ENCODE measurements around the gene MAPK8.

MAPK8 gene

GRCh38 chr10:48282829-48283228, 23.6 kb upstream of the MAPK8 start:
- Histone ChIP-seq H3K36me3 (ENCODE audit: control insufficient read depth, insufficient read depth, low read length) (no peaks in the 10 kb centered on the region), H3K4ac (ENCODE audit: low read depth, low read length) (no peak overlapping the region), H3K4me1 (ENCODE audit: control insufficient read depth, low read depth, low read length) (peaks cover 3% of the 10 kb centered on the region), H3K27me3 (ENCODE audit: insufficient read depth, low read length, poor library complexity) (no peaks in the 10 kb centered on the region), H3K4me2 (ENCODE audit: low read length) (no peak overlapping the region), H3K27ac (ENCODE audit: low read depth, low read length) (no peak overlapping the region), H3K18ac (ENCODE audit: low read length) (no peak overlapping the region), H2BK15ac (replicated peaks; ENCODE audit: low read depth) (no peak overlapping the region), H3K23ac (ENCODE audit: low read length) (no peak overlapping the region), H3K56ac (ENCODE audit: low read length) (no peak overlapping the region), H4K5ac (ENCODE audit: low read length) (no peak overlapping the region), H2BK5ac (ENCODE audit: low read length) (no peak overlapping the region), H3K79me2 (ENCODE audit: control insufficient read depth, insufficient read depth, low read length) (no peaks in the 10 kb centered on the region), H2AK5ac (ENCODE audit: low read length) (no peak overlapping the region), H4K8ac (ENCODE audit: low read depth, low read length) (no peak overlapping the region), H2BK120ac (ENCODE audit: low read depth, low read length) (no peak overlapping the region), H3K79me1 (ENCODE audit: low read length) (no peaks in the 10 kb centered on the region), H3K4me3 (ENCODE audit: low read length) (no peak overlapping the region), H3K9ac (ENCODE audit: low read length) (no peak overlapping the region)
- no peak for DNase-seq

- Histone ChIP-seq H4K8ac (ENCODE audit: low read depth, low read length) (no peak overlapping the region), H3K4me3 (ENCODE audit: low read length) (peak overlapping the region; percentile 3), H3K79me2 (ENCODE audit: control insufficient read depth, insufficient read depth, low read length) (no peaks in the 10 kb centered on the region), H2BK120ac (ENCODE audit: low read depth, low read length) (no peak overlapping the region), H2BK5ac (ENCODE audit: low read length) (no peak overlapping the region), H3K9ac (ENCODE audit: low read length) (no peak overlapping the region), H3K18ac (ENCODE audit: low read length) (no peak overlapping the region), H3K4ac (ENCODE audit: low read depth, low read length) (no peak overlapping the region), H4K5ac (ENCODE audit: low read length) (no peak overlapping the region), H3K36me3 (ENCODE audit: control insufficient read depth, insufficient read depth, low read length) (no peaks in the 10 kb centered on the region), H3K23ac (ENCODE audit: low read length) (no peak overlapping the region), H3K79me1 (ENCODE audit: low read length) (no peaks in the 10 kb centered on the region), H3K4me1 (ENCODE audit: control insufficient read depth, low read depth, low read length) (peaks cover 3% of the 10 kb centered on the region), H3K27ac (ENCODE audit: low read depth, low read length) (no peak overlapping the region), H3K56ac (ENCODE audit: low read length) (no peak overlapping the region), H2AK5ac (ENCODE audit: low read length) (peak overlapping the region; percentile 61), H3K4me2 (ENCODE audit: low read length) (no peak overlapping the region), H2BK15ac (replicated peaks; ENCODE audit: low read depth) (no peak overlapping the region), H3K27me3 (ENCODE audit: insufficient read depth, low read length, poor library complexity) (no peaks in the 10 kb centered on the region)
- no CpG with 5 or more reads among the region's 2 CpGs for WGBS (ENCODE audit: extremely low coverage, insufficient coverage, low lambda C conversion rate)
- DNase-seq = no peak
Measured at GRCh38 chr10:48284002-48284546, 22.4 kb upstream of the MAPK8 start.

DNA sequence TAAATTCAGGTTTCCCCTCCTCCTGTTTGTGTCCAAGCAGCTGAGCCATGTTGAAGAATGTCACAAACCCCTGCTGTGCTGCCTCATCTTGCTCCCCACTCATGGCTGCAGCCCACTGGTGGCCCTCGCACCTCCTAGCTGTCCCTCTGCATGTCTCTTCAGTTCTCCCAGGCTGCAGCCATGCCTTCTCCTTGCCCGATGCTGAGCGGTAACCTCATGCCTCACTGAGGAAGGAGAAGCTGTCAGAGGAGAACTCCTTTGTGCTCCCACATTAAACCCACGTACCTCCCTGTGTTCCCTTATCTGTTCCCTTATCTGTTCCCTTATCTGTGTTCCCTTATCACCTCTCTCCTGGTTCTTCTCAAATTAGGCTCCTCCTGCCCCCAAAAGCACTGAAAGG, 21.7 kb upstream of the MAPK8 start:
- Histone ChIP-seq H3K27ac (ENCODE audit: low read depth, low read length) (no peak overlapping the region), H3K18ac (ENCODE audit: low read length) (no peak overlapping the region), H3K56ac (ENCODE audit: low read length) (peak overlapping the region; percentile 18), H2AK5ac (ENCODE audit: low read length) (no peak overlapping the region), H2BK5ac (ENCODE audit: low read length) (peak overlapping the region; percentile 7), H3K4me1 (ENCODE audit: control insufficient read depth, low read depth, low read length) (peaks cover 3% of the 10 kb centered on the region), H3K36me3 (ENCODE audit: control insufficient read depth, insufficient read depth, low read length) (no peaks in the 10 kb centered on the region), H3K27me3 (ENCODE audit: insufficient read depth, low read length, poor library complexity) (no peaks in the 10 kb centered on the region), H3K23ac (ENCODE audit: low read length) (no peak overlapping the region), H4K8ac (ENCODE audit: low read depth, low read length) (no peak overlapping the region), H3K4me3 (ENCODE audit: low read length) (no peak overlapping the region), H3K9ac (ENCODE audit: low read length) (no peak overlapping the region), H2BK120ac (ENCODE audit: low read depth, low read length) (no peak overlapping the region), H3K4me2 (ENCODE audit: low read length) (no peak overlapping the region), H3K79me1 (ENCODE audit: low read length) (no peaks in the 10 kb centered on the region), H4K5ac (ENCODE audit: low read length) (no peak overlapping the region), H3K79me2 (ENCODE audit: control insufficient read depth, insufficient read depth, low read length) (no peaks in the 10 kb centered on the region), H2BK15ac (replicated peaks; ENCODE audit: low read depth) (no peak overlapping the region), H3K4ac (ENCODE audit: low read depth, low read length) (no peak overlapping the region)
- peak; percentile 88 for DNase-seq
- WGBS (ENCODE audit: extremely low coverage, insufficient coverage, low lambda C conversion rate) = no CpG with 5 or more reads among the region's 4 CpGs

- Histone ChIP-seq H3K4me1 (ENCODE audit: control insufficient read depth, low read depth, low read length) (peaks cover 3% of the 10 kb centered on the region), H4K8ac (ENCODE audit: low read depth, low read length) (no peak overlapping the region), H3K27ac (ENCODE audit: low read depth, low read length) (no peak overlapping the region), H2BK5ac (ENCODE audit: low read length) (no peak overlapping the region), H3K36me3 (ENCODE audit: control insufficient read depth, insufficient read depth, low read length) (no peaks in the 10 kb centered on the region), H4K5ac (ENCODE audit: low read length) (no peak overlapping the region), H3K18ac (ENCODE audit: low read length) (no peak overlapping the region), H3K9ac (ENCODE audit: low read length) (peak overlapping the region; percentile 8), H3K4me3 (ENCODE audit: low read length) (no peak overlapping the region), H2BK120ac (ENCODE audit: low read depth, low read length) (no peak overlapping the region), H2AK5ac (ENCODE audit: low read length) (no peak overlapping the region), H3K4me2 (ENCODE audit: low read length) (no peak overlapping the region), H2BK15ac (replicated peaks; ENCODE audit: low read depth) (no peak overlapping the region), H3K79me2 (ENCODE audit: control insufficient read depth, insufficient read depth, low read length) (no peaks in the 10 kb centered on the region), H3K27me3 (ENCODE audit: insufficient read depth, low read length, poor library complexity) (no peaks in the 10 kb centered on the region), H3K23ac (ENCODE audit: low read length) (no peak overlapping the region), H3K4ac (ENCODE audit: low read depth, low read length) (no peak overlapping the region), H3K56ac (ENCODE audit: low read length) (peak overlapping the region; percentile 37), H3K79me1 (ENCODE audit: low read length) (no peaks in the 10 kb centered on the region)
- no peak for DNase-seq
- WGBS (ENCODE audit: extremely low coverage, insufficient coverage, low lambda C conversion rate) = no CpG with 5 or more reads among the region's 5 CpGs
Measured at GRCh38 chr10:48285710-48286109, 20.8 kb upstream of the MAPK8 start.

DNA sequence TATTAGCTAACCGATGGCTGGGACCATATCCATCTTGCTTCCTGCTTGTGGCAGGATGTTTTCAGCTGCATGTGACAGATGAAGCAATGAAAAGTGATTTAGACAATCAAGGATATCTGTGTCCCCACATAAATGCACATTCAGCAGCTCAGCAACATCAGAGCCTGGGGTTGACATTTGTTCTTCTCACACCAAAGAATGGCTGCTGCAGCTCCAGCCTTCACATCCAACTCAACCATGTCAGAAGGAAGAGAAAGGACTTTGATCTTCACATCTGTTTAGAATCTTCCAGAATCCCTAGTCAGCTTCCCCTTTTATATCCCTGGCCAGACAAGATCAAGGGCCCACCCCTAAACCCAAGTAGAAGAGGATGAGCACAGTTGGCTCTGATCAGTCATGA, 20.1 kb upstream of the MAPK8 start:
- H3K4me1 ChIP-seq (ENCODE audit: control insufficient read depth, low read depth, low read length) = peaks cover 3% of the 10 kb centered on the region
- H2BK120ac ChIP-seq (ENCODE audit: low read depth, low read length) = no peak overlapping the region
- H3K4me3 ChIP-seq (ENCODE audit: low read length) = no peak overlapping the region
- H3K4ac ChIP-seq (ENCODE audit: low read depth, low read length) = no peak overlapping the region
- no peak overlapping the region for H3K18ac ChIP-seq (ENCODE audit: low read length)
- no peak overlapping the region for H2BK15ac ChIP-seq (replicated peaks; ENCODE audit: low read depth)
- no peaks in the 10 kb centered on the region for H3K79me1 ChIP-seq (ENCODE audit: low read length)
- H2AK5ac ChIP-seq (ENCODE audit: low read length) = no peak overlapping the region
- no peak overlapping the region for H4K8ac ChIP-seq (ENCODE audit: low read depth, low read length)
- H3K23ac ChIP-seq (ENCODE audit: low read length) = no peak overlapping the region
- H3K27me3 ChIP-seq (ENCODE audit: insufficient read depth, low read length, poor library complexity) = no peaks in the 10 kb centered on the region
- no peaks in the 10 kb centered on the region for H3K79me2 ChIP-seq (ENCODE audit: control insufficient read depth, insufficient read depth, low read length)
- H3K27ac ChIP-seq (ENCODE audit: low read depth, low read length) = no peak overlapping the region
- no peak overlapping the region for H3K56ac ChIP-seq (ENCODE audit: low read length)
- no peaks in the 10 kb centered on the region for H3K36me3 ChIP-seq (ENCODE audit: control insufficient read depth, insufficient read depth, low read length)
- no peak overlapping the region for H3K9ac ChIP-seq (ENCODE audit: low read length)
- H2BK5ac ChIP-seq (ENCODE audit: low read length) = no peak overlapping the region
- no peak overlapping the region for H4K5ac ChIP-seq (ENCODE audit: low read length)
- no CpG with 5 or more reads among the region's 1 CpG for WGBS (ENCODE audit: extremely low coverage, insufficient coverage, low lambda C conversion rate)
- no peak for DNase-seq
- no peak overlapping the region for H3K4me2 ChIP-seq (ENCODE audit: low read length)
